ENCODE data around the gene REG3G. TPM values are rescaled to one million over a fixed set of nuclear protein-coding genes. Genes with fewer than 3 reads are reported as not detected.

The REG3G gene
- total and polyA plus RNA-seq, 2 of the 13 experiments (the other 11 are each of a cell fraction or from before 2014, with no cell fraction given): not detected

- 33% methylated on average over 4 of the region's 4 CpGs for WGBS (ENCODE audit: low lambda C conversion rate)
- H3K9ac ChIP-seq (ENCODE audit: insufficient read depth, low read depth, low read length): no peak overlapping the region
- no peak for ATAC-seq
- no peak overlapping the region for H3K4me3 ChIP-seq (replicated peaks in 1 of 3; ENCODE audit: insufficient read depth in 1 of 3, low read depth in 2 of 3, low read length in 3 of 3)
- in situ Hi-C loops (cut with HindIII; ENCODE audit: extremely low pct_ligation_motif_present, low pct_unique_long_range_greater_than_20kb): no loop called here
- H3K9me3 ChIP-seq (ENCODE audit: low read length): no peaks in the 10 kb centered on the region
- no peaks in the 10 kb centered on the region for H3K36me3 ChIP-seq (replicated peaks in 1 of 2; ENCODE audit: control insufficient read depth in 1 of 2, insufficient read depth in 2 of 2, low read length in 2 of 2)
- H4K20me1 ChIP-seq (ENCODE audit: insufficient read depth, low read length): no peaks in the 10 kb centered on the region
- H3K79me2 ChIP-seq (ENCODE audit: insufficient read depth, low read length): no peaks in the 10 kb centered on the region
- FAIRE-seq: no peak
- no peak overlapping the region for H3K4me2 ChIP-seq (ENCODE audit: low read depth, low read length)
- intact Hi-C loops (cut with micrococcal nuclease; ENCODE audit: unreplicated experiment): no loop called here
- POLR2A ChIA-PET: no interaction called here
- no peaks in the 10 kb centered on the region for H3K27me3 ChIP-seq (ENCODE audit: control insufficient read depth in 1 of 2, insufficient read depth in 2 of 2, low read length in 2 of 2)
- no TSS peak for BruUV-seq (replicated peaks)
- no peak for DNase-seq (ENCODE audit: low spot score)
- CTCF ChIA-PET (ENCODE audit: low intra/inter-chr PET ratio, low total read pairs): no interaction called here
- no peak overlapping the region for H3K27ac ChIP-seq (ENCODE audit: extremely low read length, insufficient read depth, low read length)
- H2AFZ ChIP-seq (ENCODE audit: low read length): no peak overlapping the region
- no peaks in the 10 kb centered on the region for H3K4me1 ChIP-seq (ENCODE audit: insufficient read depth, low read length)
- TF ChIP-seq FOSL1 (CRISPR knock-in tag; IDR thresholded peaks at IDR 0.05; ENCODE audit: borderline replicate concordance): no peak
- no peak for TF ChIP-seq MBNL3 (CRISPR knock-in tag; conservative IDR thresholded peaks at IDR 0.05)
- TF ChIP-seq ZNF646 (CRISPR knock-in tag; IDR thresholded peaks at IDR 0.05): no peak
- TF ChIP-seq ZNF343 (CRISPR knock-in tag; IDR thresholded peaks at IDR 0.05): no peak
- TF ChIP-seq PREB (CRISPR knock-in tag; IDR thresholded peaks at IDR 0.05): no peak
- TF ChIP-seq ZNF530 (CRISPR knock-in tag; IDR thresholded peaks at IDR 0.05; ENCODE audit: low read depth): no peak
- no peak for TF ChIP-seq NAIF1 (CRISPR knock-in tag; IDR thresholded peaks at IDR 0.05; ENCODE audit: borderline replicate concordance)
- TF ChIP-seq, protein P1, sequence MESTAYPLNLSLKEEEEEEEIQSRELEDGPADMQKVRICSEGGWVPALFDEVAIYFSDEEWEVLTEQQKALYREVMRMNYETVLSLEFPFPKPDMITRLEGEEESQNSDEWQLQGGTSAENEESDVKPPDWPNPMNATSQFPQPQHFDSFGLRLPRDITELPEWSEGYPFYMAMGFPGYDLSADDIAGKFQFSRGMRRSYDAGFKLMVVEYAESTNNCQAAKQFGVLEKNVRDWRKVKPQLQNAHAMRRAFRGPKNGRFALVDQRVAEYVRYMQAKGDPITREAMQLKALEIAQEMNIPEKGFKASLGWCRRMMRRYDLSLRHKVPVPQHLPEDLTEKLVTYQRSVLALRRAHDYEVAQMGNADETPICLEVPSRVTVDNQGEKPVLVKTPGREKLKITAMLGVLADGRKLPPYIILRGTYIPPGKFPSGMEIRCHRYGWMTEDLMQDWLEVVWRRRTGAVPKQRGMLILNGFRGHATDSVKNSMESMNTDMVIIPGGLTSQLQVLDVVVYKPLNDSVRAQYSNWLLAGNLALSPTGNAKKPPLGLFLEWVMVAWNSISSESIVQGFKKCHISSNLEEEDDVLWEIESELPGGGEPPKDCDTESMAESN (CRISPR knock-in tag; conservative IDR thresholded peaks at IDR 0.05): no peak
- TF ChIP-seq TOPORS (CRISPR knock-in tag; IDR thresholded peaks at IDR 0.05): no peak
- TF ChIP-seq, protein P2, sequence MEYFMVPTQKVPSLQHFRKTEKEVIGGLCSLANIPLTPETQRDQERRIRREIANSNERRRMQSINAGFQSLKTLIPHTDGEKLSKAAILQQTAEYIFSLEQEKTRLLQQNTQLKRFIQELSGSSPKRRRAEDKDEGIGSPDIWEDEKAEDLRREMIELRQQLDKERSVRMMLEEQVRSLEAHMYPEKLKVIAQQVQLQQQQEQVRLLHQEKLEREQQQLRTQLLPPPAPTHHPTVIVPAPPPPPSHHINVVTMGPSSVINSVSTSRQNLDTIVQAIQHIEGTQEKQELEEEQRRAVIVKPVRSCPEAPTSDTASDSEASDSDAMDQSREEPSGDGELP (IDR thresholded peaks at IDR 0.05; ENCODE audit: borderline replicate concordance, low read depth): no peak
- TF ChIP-seq SIX4 (CRISPR knock-in tag; IDR thresholded peaks at IDR 0.05): no peak
- no peak for TF ChIP-seq ZNF317 (CRISPR knock-in tag; IDR thresholded peaks at IDR 0.05)
- TF ChIP-seq ZNF354B (CRISPR knock-in tag; IDR thresholded peaks at IDR 0.05): no peak
- TF ChIP-seq SUZ12 (IDR thresholded peaks at IDR 0.05; ENCODE audit: low read depth, low read length): no peak
- no peak for TF ChIP-seq SPEN (CRISPR knock-in tag; IDR thresholded peaks at IDR 0.05; ENCODE audit: low read depth)
These were observed 14.0 kb upstream of the REG3G start for GRCh38 chr2:79011496-79011895.

All from HepG2 (cell line).